OCI-LY7 (cell line): ENCODE results near the gene ZFYVE28.

Experiments
- CTCF ChIP-seq: fragments of 200-600 bp; sonication (generic); conservative IDR thresholded peaks from 2 replicates; pipeline ENCODE4 v1.5.1; 2014; ENCODE audit warnings: mild to moderate bottlenecking, antibody characterized with exemption, low read length, moderate library complexity, mixed read lengths
- EZH2phosphoT487 ChIP-seq: fragments of 200-600 bp; sonication (generic); IDR thresholded peaks from 2 replicates; pipeline ENCODE4 v1.6.1; 2018; ENCODE audit warnings: low read depth, borderline replicate concordance, mild to moderate bottlenecking, mixed run types, antibody characterized with exemption, low read length, moderate library complexity, mixed read lengths

GRCh38 chr4:2412534-2412884 is 5.9 kb downstream of the ZFYVE28 start:
- TF ChIP-seq EZH2phosphoT487 (no peak), CTCF (no peak)
